IPS-NIHi7 (cell line): ENCODE results near the gene STARD7.
"Not testable (repeated sequence)": the region's sequence is repeated elsewhere in the genome, so short reads cannot be mapped to it uniquely, and the experiment has no call there.

Source experiments
- DNase-seq: peaks from one replicate; pipeline ENCODE4 v3.0.0; 2012; ENCODE audit warnings: mixed read lengths; ENCODE audit errors: extremely low spot score

The STARD7 gene

GRCh38 chr2:96208143-96209010 is at the start of gene STARD7:
STARD7 (minus strand) TSS chr2:96208827; CDS start chr2:96208434, 393 bp downstream.
- peak; percentile 98 for DNase-seq

- not testable (repeated sequence) for DNase-seq
Measured at GRCh38 chr2:96257744-96258143, 49.1 kb upstream of the STARD7 start.

- no peak for DNase-seq
Measured at GRCh38 chr2:96256611-96257113, 48.0 kb upstream of the STARD7 start.

- DNase-seq: no peak
Measured at GRCh38 chr2:96254571-96254970, 45.9 kb upstream of the STARD7 start.

- no peak for DNase-seq
Measured at GRCh38 chr2:96253006-96253405, 44.4 kb upstream of the STARD7 start.

GRCh38 chr2:96252526-96252925 is 43.9 kb upstream of the STARD7 start:
- DNase-seq: no peak

- DNase-seq: peak; percentile 58
Measured at GRCh38 chr2:96251721-96252292, 43.2 kb upstream of the STARD7 start.

- no peak for DNase-seq
Measured at GRCh38 chr2:96250188-96250587, 41.6 kb upstream of the STARD7 start.

GRCh38 chr2:96249654-96250053 is 41.0 kb upstream of the STARD7 start:
- no peak for DNase-seq

GRCh38 chr2:96248624-96249023 is 40.0 kb upstream of the STARD7 start:
- no peak for DNase-seq

GRCh38 chr2:96247896-96248295 is 39.3 kb upstream of the STARD7 start:
- no peak for DNase-seq

- no peak for DNase-seq
Measured at GRCh38 chr2:96247009-96247408, 38.4 kb upstream of the STARD7 start.

- DNase-seq: no peak
Measured at GRCh38 chr2:96245609-96246390, 37.2 kb upstream of the STARD7 start.

GRCh38 chr2:96243843-96244242 is 35.2 kb upstream of the STARD7 start:
- DNase-seq: no peak

- DNase-seq: no peak
Measured at GRCh38 chr2:96241900-96242611, 33.4 kb upstream of the STARD7 start.

GRCh38 chr2:96241227-96241626 is 32.6 kb upstream of the STARD7 start:
- DNase-seq: peak; percentile 56

- no peak for DNase-seq
Measured at GRCh38 chr2:96240341-96241038, 31.9 kb upstream of the STARD7 start.

GRCh38 chr2:96239745-96240264 is 31.2 kb upstream of the STARD7 start:
- DNase-seq: no peak

GRCh38 chr2:96239091-96239490 is 30.5 kb upstream of the STARD7 start:
- DNase-seq: no peak

- DNase-seq: no peak
Measured at GRCh38 chr2:96238266-96238665, 29.6 kb upstream of the STARD7 start.

- DNase-seq: no peak
Measured at GRCh38 chr2:96236882-96237281, 28.3 kb upstream of the STARD7 start.
